IMR-90 (cell line): Measurements from ENCODE around the gene ANKRD55.
"Not testable (repeated sequence)": the region's sequence is repeated elsewhere in the genome, so short reads cannot be mapped to it uniquely, and the experiment has no call there.

Experiments
- BHLHE40 ChIP-seq: fragments of 150-350 bp; IDR thresholded peaks from 2 replicates; pipeline ENCODE4 v1.6.1; 2016; ENCODE audit warnings: mild to moderate bottlenecking, low read depth, low read length
- ELK1 ChIP-seq: fragments of 150-350 bp; IDR thresholded peaks from 2 replicates; pipeline ENCODE4 v1.6.1; 2016; ENCODE audit warnings: low read depth, mild to moderate bottlenecking, low read length, moderate library complexity, borderline replicate concordance
- FOS ChIP-seq: fragments of 150-350 bp; IDR thresholded peaks from 2 replicates; pipeline ENCODE4 v1.6.1; 2016; ENCODE audit warnings: low read depth, low read length
- NFE2L2 ChIP-seq: fragments of 150-350 bp; IDR thresholded peaks from 2 replicates; pipeline ENCODE4 v1.6.1; 2016; ENCODE audit warnings: low read depth, mild to moderate bottlenecking, low read length
- POLR2A ChIP-seq: IDR thresholded peaks from 2 replicates; pipeline ENCODE4 v1.6.1; 2012; ENCODE audit warnings: mild to moderate bottlenecking, low read depth, low read length
- USF2 ChIP-seq: fragments of 150-350 bp; IDR thresholded peaks from 2 replicates; pipeline ENCODE4 v1.6.1; 2017; ENCODE audit warnings: mild to moderate bottlenecking, antibody characterized with exemption, low read length, low read depth
- TF ChIP-seq, protein P1 (sequence below): conservative IDR thresholded peaks from 2 replicates; pipeline ENCODE4 v1.5.1; 2012; ENCODE audit warnings: mild to moderate bottlenecking, low read depth, low read length, improper control_type of control experiment

- not testable (repeated sequence) for TF ChIP-seq POLR2A, ELK1, USF2, FOS, NFE2L2, BHLHE40
- TF ChIP-seq, protein P1, sequence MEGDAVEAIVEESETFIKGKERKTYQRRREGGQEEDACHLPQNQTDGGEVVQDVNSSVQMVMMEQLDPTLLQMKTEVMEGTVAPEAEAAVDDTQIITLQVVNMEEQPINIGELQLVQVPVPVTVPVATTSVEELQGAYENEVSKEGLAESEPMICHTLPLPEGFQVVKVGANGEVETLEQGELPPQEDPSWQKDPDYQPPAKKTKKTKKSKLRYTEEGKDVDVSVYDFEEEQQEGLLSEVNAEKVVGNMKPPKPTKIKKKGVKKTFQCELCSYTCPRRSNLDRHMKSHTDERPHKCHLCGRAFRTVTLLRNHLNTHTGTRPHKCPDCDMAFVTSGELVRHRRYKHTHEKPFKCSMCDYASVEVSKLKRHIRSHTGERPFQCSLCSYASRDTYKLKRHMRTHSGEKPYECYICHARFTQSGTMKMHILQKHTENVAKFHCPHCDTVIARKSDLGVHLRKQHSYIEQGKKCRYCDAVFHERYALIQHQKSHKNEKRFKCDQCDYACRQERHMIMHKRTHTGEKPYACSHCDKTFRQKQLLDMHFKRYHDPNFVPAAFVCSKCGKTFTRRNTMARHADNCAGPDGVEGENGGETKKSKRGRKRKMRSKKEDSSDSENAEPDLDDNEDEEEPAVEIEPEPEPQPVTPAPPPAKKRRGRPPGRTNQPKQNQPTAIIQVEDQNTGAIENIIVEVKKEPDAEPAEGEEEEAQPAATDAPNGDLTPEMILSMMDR = not testable (repeated sequence)
Measured at GRCh38 chr5:56221601-56222000, 11.5 kb downstream of the ANKRD55 start.
